ENCODE results near the gene PTTG2.

Gene PTTG2

GRCh38 chr4:37949636-37950426 is 10.4 kb upstream of the PTTG2 start:
- Histone ChIP-seq H3K27ac (no peak overlapping the region), H3K27me3 (replicated peaks) (no peaks in the 10 kb centered on the region), H3K4me3 (ENCODE audit: low read depth, low read length) (no peak overlapping the region), H3K36me3 (replicated peaks) (no peaks in the 10 kb centered on the region)
- DNase-seq, result no peak
- no peak for TF ChIP-seq CTCF (IDR thresholded peaks at IDR 0.05; ENCODE audit: low read depth, low read length, missing control alignments)
- in situ Hi-C loops (cut with HindIII; ENCODE audit: low pct_ligation_motif_present, low sequenced_read_pairs), result no loop called here

GRCh38 chr4:37951461-37952352 is 8.5 kb upstream of the PTTG2 start:
- H3K36me3 ChIP-seq (replicated peaks), result no peaks in the 10 kb centered on the region
- no peak for TF ChIP-seq CTCF (IDR thresholded peaks at IDR 0.05; ENCODE audit: low read depth, low read length, missing control alignments)
- H3K27me3 ChIP-seq (replicated peaks), result no peaks in the 10 kb centered on the region
- DNase-seq, result no peak
- in situ Hi-C loops (cut with HindIII; ENCODE audit: low pct_ligation_motif_present, low sequenced_read_pairs), result no loop called here
- no peak overlapping the region for H3K4me3 ChIP-seq (ENCODE audit: low read depth, low read length)
- no peak overlapping the region for H3K27ac ChIP-seq

- no peak for DNase-seq
- H3K36me3 ChIP-seq (replicated peaks), result no peaks in the 10 kb centered on the region
- in situ Hi-C loops (cut with HindIII; ENCODE audit: low pct_ligation_motif_present, low sequenced_read_pairs), result no loop called here
These were observed 7.0 kb upstream of the PTTG2 start for GRCh38 chr4:37953156-37953555.

DNA sequence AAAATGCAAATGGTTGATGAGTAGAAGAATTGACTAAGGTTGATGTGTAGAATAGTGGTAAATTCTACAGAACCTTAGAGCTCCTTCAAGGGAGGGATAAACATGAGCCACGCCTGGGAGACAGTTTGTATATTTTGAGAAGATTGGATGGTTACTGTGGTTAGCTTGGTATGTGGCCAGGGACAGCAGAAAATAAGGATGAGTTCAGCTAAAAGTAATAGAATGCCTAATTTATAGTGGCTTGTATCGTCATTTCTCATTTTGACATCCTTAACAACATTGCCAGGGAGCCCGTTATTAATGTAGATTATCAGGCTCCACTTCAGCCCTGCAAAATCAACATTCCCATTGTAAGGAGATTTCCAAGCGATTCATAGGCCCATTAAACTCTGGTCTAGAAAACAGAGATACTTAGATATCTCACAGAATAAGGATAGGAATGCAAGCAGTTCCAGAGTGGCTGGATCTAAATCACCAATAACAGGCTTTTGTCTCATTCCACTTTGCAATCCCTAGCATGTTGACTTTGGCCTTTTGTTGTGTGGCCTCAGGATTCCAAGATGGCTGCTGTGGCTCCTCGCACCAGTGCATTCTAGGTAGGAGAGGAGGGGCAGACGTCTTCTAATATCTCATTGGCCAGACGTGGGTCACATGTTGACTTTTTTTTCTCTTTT is 6.4 kb upstream of the PTTG2 start:
- in situ Hi-C loops (cut with HindIII; ENCODE audit: low pct_ligation_motif_present, low sequenced_read_pairs), result no loop called here
- peak; percentile 71 for DNase-seq
- H3K27me3 ChIP-seq (replicated peaks), result no peaks in the 10 kb centered on the region
- H3K27ac ChIP-seq, result no peak overlapping the region
- H3K4me3 ChIP-seq (ENCODE audit: low read depth, low read length), result no peak overlapping the region
- TF ChIP-seq CTCF (IDR thresholded peaks at IDR 0.05; ENCODE audit: low read depth, low read length, missing control alignments), result no peak
- H3K36me3 ChIP-seq (replicated peaks), result no peaks in the 10 kb centered on the region

More at GRCh38 chr4:37953156-37953555, 7.0 kb upstream of the PTTG2 start:
- TF ChIP-seq CTCF (IDR thresholded peaks at IDR 0.05; ENCODE audit: low read depth, low read length, missing control alignments), result no peak
- no peak overlapping the region for H3K27ac ChIP-seq
- H3K27me3 ChIP-seq (replicated peaks), result no peaks in the 10 kb centered on the region
- H3K4me3 ChIP-seq (ENCODE audit: low read depth, low read length), result no peak overlapping the region

- in situ Hi-C loops (cut with HindIII; ENCODE audit: low pct_ligation_motif_present, low sequenced_read_pairs), result no loop called here
- no peak for TF ChIP-seq CTCF (IDR thresholded peaks at IDR 0.05; ENCODE audit: low read depth, low read length, missing control alignments)
- no peak for DNase-seq
- Histone ChIP-seq H3K4me3 (ENCODE audit: low read depth, low read length) (no peak overlapping the region), H3K27ac (no peak overlapping the region), H3K27me3 (replicated peaks) (no peaks in the 10 kb centered on the region), H3K36me3 (replicated peaks) (no peaks in the 10 kb centered on the region)
These were observed 3.3 kb upstream of the PTTG2 start for GRCh38 chr4:37956941-37957340.
